Keratinocyte (primary cell): ENCODE results near the gene FAM219B.

Experiments
- EZH2 ChIP-seq: IDR thresholded peaks from one replicate; pipeline ENCODE4 v1.6.1; 2012; ENCODE audit warnings: inconsistent platforms, mild to moderate bottlenecking, low read length, moderate library complexity
- TF ChIP-seq, protein P1 (sequence below), 3 experiments: IDR thresholded peaks in 1 of 3; conservative IDR thresholded peaks in 1 of 3; optimal IDR thresholded peaks in 1 of 3; 2 replicates in 2 of 3; 3 replicates in 1 of 3; pipeline versions ENCODE3 to v1.5.1; 2011; ENCODE audit warnings: low read length in 3 of 3, mild to moderate bottlenecking in 3 of 3, moderate library complexity in 2 of 3, control low read depth in 1 of 3, inconsistent platforms in 1 of 3; ENCODE audit not compliant: insufficient read depth in 2 of 3; ENCODE audit errors: extremely low read depth in 1 of 3

DNA sequence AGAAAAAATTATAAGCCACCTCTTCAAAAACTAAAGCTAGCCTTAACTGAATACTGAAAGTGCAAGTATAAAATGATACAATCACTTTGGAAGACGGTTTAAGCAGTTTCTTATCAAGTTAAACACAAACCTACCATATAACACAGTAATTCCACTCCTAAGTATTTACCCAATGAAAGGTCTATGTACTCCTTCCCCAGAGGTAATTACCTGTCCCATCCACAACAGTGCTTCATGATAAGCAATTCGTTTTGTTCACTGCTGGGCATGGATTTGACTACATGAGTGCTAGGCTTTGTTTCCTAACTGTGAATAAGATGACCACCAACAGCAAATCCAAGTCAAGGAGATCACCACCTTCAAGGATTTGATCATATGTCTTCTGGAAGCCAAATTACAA lies 26.9 kb upstream of the FAM219B start:
- TF ChIP-seq, protein P1, sequence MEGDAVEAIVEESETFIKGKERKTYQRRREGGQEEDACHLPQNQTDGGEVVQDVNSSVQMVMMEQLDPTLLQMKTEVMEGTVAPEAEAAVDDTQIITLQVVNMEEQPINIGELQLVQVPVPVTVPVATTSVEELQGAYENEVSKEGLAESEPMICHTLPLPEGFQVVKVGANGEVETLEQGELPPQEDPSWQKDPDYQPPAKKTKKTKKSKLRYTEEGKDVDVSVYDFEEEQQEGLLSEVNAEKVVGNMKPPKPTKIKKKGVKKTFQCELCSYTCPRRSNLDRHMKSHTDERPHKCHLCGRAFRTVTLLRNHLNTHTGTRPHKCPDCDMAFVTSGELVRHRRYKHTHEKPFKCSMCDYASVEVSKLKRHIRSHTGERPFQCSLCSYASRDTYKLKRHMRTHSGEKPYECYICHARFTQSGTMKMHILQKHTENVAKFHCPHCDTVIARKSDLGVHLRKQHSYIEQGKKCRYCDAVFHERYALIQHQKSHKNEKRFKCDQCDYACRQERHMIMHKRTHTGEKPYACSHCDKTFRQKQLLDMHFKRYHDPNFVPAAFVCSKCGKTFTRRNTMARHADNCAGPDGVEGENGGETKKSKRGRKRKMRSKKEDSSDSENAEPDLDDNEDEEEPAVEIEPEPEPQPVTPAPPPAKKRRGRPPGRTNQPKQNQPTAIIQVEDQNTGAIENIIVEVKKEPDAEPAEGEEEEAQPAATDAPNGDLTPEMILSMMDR (optimal IDR thresholded peaks at IDR 0.05 in 1 of 3, IDR thresholded peaks at IDR 0.05 in 1 of 3, conservative IDR thresholded peaks at IDR 0.05 in 1 of 3; ENCODE audit: extremely low read depth in 1 of 3, insufficient read depth in 2 of 3, low read length in 3 of 3) = no peak
- no peak for TF ChIP-seq EZH2
